HS-27A (cell line): ENCODE data around the gene FLT1.

Source experiments
- DNase-seq: peaks from one replicate; pipeline ENCODE4 v3.0.0-alpha.2; 2012; ENCODE audit warnings: low read depth, missing footprints

The FLT1 gene, protein sequence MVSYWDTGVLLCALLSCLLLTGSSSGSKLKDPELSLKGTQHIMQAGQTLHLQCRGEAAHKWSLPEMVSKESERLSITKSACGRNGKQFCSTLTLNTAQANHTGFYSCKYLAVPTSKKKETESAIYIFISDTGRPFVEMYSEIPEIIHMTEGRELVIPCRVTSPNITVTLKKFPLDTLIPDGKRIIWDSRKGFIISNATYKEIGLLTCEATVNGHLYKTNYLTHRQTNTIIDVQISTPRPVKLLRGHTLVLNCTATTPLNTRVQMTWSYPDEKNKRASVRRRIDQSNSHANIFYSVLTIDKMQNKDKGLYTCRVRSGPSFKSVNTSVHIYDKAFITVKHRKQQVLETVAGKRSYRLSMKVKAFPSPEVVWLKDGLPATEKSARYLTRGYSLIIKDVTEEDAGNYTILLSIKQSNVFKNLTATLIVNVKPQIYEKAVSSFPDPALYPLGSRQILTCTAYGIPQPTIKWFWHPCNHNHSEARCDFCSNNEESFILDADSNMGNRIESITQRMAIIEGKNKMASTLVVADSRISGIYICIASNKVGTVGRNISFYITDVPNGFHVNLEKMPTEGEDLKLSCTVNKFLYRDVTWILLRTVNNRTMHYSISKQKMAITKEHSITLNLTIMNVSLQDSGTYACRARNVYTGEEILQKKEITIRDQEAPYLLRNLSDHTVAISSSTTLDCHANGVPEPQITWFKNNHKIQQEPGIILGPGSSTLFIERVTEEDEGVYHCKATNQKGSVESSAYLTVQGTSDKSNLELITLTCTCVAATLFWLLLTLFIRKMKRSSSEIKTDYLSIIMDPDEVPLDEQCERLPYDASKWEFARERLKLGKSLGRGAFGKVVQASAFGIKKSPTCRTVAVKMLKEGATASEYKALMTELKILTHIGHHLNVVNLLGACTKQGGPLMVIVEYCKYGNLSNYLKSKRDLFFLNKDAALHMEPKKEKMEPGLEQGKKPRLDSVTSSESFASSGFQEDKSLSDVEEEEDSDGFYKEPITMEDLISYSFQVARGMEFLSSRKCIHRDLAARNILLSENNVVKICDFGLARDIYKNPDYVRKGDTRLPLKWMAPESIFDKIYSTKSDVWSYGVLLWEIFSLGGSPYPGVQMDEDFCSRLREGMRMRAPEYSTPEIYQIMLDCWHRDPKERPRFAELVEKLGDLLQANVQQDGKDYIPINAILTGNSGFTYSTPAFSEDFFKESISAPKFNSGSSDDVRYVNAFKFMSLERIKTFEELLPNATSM (N-terminal part only)

DNA sequence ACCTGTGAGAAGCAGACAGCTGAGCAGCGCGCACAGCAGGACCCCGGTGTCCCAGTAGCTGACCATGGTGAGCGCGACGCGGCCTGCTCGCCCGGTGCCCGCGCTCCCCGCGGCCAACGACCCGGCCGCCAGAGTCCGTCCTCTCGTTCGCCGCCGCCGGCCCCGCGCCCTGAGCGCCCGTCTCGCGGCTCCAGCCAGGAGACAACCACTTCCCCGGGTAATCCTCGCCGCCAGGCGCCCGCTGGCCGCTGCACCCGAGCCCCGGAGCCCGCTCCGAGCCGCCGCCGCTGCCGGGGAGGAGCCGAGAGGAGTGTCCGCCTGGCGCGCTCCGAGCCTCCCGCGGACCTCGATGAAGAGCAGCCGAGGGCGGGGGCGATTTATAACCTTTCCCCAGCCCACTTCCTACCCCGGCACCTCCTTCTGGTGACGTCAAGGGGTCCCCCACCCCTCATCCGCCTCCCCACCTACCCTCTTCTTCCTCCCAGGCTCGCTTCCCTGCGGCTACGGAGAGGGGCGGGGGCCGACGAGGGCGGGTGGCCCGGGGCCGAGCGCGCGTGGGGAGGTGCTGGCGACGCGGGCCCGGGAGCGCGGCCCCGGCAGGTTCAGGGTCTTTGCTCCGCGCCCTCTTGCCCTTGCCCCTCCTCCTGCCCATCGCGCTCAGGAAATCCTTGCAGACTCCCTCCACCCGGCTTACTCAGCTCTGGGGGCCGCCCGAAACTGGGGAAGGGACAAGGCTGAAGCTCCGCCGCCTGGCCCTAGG lies at the start of gene FLT1:
Gene FLT1 (minus strand): TSS at position 351 of the 760 bp plus-strand sequence. CDS start 285 bp downstream, at position 66.
- DNase-seq: no peak

DNA sequence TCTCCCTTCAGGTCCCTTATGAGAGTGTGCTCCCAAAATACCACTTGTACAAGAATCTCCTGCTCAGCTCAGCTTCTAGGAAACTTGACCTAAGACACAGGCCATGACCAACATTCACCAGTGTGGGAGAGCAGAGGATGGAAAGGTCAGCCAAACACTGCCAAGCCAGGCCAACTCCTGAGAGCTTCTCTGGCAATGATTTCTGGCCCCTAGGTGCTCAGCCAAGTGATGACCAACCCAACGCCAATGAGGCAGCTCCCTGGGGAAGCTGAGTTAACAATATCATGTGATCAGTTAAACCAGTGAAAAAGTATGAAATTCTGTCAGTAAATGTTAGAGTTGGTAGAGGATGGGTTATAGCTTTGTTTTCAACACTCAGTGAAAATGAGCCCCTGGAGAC lies 49.1 kb upstream of the FLT1 start:
- DNase-seq: no peak

DNA sequence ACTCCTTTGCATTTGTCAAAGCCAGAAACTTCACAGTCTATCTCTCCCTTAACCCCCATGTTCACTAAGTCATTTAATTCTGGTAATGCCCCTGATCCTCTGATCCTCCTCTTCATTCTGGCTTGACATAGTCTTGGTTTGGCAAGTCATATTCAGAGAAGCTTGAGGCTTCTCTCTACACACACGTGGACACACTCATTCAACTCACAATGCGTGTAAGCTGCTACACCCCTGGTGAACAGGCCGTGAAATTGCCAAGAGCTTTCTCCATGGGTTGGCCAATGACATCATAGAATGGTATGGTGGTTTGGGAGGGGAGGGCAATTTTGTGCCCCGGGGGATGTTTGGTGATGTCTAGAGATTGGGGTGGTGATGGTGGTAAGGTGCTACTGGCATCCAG lies 47.9 kb upstream of the FLT1 start:
- DNase-seq: no peak

DNA sequence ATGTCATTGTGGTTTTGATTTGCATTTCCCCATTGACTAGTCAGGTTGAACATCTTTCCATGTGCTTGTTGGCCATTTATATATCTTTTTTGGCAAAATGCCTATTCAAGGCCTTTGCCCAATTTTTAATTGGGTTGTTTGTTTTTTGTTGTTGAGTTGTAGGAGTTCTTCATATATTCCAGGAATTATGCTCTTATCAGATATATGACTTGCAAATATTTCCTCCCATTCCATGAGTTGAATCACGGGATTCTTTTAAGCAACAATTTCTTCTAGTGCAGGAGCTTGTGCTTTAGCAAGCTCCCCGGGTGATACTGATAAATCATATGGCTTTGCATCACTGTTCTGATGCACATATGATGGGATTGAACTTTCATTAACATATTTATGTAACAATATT lies 47.0 kb upstream of the FLT1 start:
- no peak for DNase-seq

DNA sequence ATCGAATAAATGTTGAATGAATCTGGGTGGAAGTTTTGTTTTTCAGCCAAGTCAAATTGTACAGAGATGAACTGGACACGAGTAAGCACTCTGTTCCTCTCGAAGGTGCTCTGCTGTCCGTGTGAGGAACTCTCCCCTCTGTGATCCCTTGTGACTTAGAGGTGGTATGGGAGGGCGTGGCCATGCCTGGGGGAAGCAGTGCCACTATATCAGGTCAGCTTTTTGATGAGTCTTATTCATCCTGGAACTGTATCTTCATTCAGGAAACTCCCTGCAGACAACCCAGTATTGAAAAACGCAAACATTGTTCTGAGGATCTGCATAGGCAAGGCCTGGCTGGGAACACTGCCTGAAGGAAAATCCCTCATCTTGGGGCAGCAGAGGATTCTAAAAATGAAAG lies 45.7 kb upstream of the FLT1 start:
- no peak for DNase-seq

DNA sequence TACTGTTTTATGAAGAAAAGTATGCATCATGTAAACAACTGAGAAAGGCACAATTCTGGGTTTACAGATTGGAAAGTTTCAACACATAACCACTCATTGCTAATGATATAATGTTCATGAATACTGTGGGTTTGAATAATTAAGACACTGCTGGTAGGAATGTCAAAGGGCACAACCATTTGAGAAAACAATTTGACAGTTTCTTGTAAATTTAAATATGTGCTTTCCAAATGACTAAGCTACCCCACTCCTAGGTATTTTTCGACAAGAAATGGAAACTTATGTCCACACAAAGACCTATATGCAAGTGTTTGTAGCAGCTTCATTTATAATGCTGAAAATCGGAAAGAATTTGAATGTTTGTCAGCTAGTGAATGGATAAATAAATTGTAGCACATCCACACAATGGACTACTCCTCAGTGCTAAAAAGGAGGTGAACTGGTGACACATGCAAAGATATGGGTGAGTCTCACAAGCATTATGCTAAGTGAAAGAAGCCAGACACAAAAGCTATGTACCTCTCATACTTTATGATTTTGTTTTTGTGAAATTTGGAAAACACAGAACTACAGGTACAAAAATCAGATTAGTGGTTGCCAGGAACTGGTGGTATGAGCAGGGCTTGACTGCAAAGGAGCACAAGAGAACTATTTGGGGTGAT lies 44.8 kb upstream of the FLT1 start:
- no peak for DNase-seq

DNA sequence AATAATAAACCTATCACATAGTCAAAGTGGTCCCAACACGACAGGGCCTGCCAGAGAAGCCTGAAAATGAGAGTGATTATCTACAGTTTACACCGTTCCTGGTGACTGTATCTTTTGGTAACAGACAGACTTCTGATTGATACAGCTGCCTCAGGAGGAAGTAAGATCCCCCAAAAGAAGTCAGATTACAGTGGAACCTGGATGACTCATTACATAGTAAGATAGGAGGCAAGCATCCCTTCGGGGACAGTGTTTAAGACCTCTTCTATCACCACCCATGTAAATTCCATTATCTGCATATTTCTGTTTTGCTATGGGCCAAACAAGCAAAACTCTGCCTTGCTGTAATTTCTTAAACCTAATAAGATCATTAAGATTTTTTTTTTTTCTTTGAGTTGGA lies 44.0 kb upstream of the FLT1 start:
- no peak for DNase-seq

DNA sequence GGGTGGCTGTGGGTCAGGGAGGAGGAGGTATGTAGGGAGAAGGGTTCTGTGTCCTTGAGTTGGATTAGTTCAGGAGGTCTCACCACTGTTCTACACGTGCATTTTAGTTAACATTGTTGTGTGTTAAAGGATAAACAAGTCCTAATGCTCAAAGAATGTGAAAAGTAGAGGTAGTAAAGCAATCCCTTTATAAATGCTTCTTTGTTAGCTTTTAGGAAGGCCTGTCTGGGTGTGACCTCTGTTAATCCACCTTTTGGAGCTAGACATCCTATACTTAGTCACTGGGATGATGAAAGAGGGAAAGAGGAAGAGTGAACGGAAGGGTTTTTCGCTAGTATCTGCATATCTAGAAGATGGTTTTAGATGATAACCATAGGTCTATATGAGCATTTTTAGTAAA lies 42.2 kb upstream of the FLT1 start:
- DNase-seq: no peak

DNA sequence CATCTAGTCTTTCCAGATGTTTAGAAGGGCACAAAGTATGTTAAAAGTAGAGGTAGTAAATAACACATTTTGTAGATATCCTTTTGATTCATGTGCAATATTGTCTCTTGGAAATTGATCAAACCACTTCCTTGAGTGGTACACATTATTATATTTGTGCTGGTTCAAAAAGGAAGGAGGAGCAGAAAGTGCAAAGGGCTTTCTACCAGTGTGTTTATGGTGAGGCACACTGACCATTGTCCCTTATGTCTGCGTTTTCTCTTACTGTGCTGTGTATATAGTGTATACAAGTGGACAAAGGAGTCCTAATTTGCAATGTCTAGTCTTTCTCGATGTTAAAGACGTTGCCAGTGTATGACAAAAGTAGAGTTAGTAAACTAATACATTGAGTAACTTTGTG lies 41.4 kb upstream of the FLT1 start:
- no peak for DNase-seq

DNA sequence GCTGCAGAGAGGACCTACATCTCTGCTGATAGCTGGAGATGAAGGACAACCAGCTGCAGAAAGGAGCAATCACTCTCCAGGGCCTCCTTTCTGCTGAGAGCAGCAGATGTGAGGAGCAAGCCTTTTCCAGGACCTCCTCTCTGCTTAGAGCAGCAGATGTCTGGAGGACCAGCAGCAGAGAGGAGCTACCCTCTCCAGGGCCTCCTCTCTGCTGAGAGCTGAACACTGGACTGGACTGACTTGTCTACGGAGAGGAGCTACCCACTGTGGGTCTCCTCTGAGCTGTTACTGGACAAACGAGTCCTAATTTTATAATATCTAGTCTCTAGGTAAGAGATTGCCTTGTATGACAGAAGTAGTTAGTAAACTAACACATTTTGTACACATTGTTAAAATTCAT lies 40.8 kb upstream of the FLT1 start:
- DNase-seq: no peak

DNA sequence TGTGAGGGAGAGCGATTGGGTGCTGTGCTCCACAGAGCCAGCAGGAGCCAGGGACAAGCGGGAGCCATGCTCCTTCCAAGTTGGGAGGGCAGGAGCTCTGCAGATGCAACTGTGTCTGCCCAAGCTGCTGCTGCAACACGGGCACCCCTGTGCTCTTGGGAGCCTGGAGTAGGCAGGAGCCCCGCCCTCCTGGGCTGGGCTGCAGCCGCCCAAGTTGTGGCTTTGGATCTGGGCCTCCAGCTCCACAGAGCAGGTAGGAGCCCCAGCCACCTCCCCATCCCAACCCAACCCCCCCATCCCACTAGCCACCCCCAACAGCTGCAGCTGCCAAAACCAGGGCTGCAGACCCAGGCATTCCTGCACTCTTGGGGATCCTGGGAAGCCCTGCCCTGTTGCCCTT lies 39.9 kb upstream of the FLT1 start:
- DNase-seq: no peak

DNA sequence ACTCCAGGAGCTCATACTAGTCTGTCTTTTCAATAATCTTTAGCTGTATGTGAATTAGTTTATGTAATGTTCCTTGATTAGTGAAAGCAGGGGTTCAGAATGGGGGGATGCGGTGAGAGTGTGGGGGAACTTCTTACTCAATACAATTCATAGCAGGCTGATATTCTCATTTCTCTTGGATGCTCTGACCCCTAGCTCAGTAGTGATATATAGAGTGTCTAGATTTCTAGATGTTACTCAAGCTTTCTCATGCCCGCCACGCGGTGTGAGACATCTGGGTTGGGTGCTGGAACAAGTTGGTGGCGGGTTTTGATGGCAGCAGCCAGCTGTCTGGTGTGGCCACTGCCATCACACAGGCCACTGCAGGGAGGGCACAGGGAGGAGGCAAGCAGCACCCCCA lies 39.3 kb upstream of the FLT1 start:
- DNase-seq: no peak

DNA sequence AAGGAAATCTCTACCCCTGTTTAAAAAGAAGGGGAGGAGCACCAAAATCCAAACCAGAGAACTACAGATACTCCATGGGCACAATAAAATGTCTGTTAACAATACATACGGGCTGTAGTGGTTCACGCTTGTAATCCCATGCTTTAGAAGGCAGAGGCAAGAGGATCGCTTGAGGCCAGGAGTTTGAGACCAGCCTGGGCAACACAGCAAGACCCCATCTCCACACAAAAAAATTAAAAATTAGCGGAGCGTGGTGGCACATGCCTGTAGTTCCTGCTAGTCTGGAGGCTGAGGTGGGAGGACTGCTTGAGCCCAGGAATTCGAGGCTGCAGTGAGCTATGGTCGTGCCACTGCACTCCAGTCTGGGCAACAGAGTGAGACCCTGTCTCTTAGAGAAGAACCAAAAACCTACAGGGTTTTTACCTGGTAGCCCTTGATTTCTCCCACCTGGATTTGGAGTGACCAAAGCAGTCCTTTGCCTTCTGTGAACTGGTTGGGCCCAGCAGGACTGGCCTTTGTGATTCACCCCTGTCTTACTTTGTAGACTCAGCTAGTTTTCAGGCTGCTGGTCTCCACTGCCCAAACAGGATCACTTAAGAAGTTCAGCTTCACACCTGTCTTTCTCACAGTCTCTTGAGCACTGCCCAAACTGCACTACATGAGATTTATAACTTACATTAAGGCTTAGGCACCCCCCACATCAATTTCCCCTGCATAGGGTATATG lies 38.7 kb upstream of the FLT1 start:
- no peak for DNase-seq

DNA sequence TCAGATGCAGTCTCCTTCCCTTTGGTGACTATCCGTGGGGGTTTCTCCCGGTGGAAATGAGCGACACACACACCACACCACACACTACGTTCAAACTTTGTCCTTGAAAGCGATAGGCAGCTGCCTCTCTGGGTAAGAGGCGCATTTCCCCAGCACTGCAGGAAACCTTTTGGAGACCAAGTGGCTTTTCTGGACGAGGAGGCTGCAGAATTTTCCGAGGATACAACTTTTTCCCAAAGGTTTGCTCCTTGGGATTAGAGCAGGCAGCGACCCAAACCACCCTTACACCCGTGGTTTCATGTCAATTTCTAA lies 38.2 kb upstream of the FLT1 start:
- no peak for DNase-seq

DNA sequence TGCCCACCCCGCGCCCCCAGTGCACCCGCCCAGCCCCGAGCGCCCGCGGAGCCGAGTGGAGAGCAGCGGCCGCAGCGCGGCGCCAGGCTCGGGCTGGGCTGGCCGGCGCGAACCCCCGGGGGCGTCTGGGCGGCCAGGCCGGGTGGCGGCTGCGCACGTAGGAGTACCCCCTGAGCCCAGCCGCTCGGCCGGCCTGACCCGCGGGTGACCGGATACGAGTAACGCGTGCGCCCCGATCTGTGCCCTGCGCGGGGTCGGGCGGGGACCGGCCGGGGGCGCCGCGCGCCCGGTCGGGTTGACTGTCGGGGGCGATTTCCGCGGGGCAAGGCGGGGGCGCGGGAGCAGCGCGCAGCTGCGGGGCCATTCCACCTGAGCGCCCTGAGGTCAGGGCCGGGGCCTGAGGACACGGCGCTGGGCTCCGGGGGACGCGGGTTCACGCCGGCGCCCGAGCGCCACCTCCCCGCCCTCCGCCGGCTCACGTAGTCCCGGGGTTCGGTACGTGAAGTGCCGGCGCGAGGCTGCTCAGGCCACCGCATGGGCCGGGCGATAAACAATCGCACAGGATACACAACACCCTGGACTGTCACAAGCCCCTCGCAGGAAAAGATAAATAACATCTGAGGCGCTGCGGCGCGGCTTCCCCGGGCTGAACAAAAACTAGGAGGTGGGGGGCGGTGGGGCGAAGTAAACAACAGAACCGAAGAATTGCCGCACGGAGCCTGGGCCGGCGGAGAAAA lies 37.6 kb upstream of the FLT1 start:
- no peak for DNase-seq

DNA sequence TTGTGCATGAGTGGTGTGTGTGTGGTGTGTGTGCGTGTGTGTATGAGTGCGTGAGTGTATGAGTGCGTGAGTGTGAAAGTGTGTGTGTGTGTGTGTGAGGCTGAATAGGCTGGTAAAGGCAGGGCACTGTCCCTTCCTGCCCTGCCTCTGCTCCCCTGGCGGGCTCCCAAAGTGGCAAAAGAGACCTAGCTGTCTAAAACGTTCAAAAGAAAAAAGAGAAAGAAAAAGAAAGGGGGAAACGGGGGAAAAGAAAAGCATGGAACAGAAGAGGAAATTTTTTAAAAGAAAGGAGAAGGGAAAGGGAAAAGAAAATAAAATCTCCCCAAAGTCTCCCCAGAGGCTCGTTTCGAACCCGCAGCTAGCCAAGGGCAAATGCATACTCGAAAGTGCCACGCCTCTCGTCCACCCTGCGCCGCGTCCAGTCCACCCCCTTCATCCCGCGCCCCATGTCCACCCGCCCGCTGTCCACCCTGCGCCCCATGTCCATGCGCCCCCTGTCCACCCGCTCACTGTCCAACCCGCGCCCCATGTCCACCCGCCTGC lies 37.0 kb upstream of the FLT1 start:
- DNase-seq: no peak

DNA sequence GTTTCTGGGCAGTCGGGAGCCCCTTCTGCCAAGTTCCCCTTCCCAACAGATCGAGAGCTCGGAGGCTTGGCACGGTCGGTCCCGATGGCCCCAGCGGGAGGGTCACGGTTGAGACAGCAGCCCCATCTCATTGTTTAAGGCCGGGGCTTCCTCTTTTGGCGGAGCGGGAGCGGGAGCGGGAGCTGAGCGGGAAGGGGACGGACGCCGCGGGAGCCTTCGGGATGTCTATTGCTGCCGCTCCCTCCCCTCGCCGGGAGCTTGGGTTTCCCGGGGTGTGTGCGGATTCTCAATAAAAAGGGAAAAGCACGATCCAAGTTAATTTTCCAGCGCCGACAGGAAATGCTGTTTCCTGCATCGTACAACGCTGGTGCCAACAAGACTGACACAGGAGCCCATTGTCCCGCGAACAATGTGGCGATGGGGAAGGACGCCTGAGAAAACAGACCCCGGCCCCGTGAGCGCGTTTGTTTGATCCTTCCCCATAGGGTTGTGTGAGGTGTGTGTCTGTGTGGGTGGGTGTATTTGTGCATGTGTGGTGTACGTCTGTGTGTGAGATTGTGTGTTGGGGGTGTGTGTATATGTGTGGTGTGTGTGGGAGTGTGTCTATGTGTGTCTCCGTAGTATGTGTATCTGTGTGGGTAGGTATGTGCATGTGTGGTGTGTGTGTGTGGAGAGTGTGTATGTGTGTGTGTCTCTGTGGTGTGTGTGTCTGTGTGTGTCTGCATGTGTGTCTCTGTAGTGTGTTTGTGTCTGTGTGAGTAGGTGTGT lies 36.3 kb upstream of the FLT1 start:
- no peak for DNase-seq

DNA sequence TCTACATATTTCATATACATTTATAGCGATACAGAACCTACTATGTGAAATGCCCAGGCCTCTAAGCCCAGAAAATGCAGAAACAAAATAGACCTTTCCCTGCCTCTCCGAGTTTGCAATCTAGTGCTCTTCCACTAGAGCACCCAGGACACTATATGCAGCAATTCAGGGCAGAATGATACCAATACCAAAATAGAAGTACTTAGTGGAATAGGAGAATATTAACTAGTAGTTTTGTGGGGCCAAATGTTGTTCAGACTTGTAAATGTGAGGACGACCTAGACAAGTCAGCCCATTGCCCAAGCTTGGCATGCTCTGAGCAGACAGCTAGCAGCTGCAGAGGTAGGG lies 35.8 kb upstream of the FLT1 start:
- no peak for DNase-seq

DNA sequence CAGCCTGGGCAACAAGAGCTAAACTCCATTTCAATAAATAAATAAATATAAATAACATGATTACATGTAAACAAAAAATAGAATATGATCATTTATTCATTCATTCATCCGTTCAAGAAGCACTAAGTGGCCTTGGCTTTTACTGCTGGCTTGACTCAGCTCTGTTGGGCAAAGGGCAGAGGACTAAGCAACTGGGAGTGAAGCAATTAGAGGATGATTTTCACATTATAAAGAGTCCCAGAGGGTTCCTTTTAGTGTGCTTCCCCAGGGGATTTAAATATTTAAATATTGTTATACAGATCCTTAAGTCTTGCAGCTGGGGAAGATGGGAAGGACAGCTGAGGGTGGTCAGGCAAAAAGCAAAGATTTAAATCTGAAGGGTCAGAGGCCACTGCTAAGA lies 34.9 kb upstream of the FLT1 start:
- no peak for DNase-seq
